ENCODE results near the gene TFCP2L1.

DNA sequence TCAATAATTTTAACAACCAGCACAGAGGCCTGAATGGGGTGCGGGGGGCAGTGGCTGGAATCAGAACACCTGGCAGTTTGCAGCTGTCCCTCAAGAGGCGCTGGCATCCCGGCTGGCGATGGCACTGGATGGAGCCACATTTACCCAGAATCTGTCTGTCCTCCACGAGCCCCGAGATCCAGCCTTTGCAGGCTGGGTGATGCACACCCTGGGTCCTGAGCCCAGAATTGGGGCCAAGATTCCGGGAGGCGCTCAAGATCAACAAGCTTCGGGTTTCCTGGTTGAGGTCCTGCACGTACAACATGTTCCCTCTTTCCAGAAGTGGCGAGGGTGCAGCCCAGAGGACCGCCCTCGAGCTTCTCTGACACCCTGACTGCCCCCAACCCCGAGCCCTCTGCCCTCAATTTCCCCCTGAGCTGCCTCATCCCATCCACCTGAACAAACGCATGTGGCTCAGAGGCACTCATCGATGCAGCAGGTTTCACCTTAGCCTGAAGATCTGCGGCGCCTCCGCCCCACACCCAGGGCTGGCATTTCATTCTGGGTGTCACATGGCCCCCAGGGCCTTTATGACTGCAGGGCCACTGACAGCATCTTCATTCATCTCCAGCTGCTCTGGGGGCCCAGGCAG is 97.5 kb downstream of the TFCP2L1 start:
- no peak for TF ChIP-seq FOS (IDR thresholded peaks at IDR 0.05; ENCODE audit: borderline replicate concordance, insufficient read depth, low read length)
- TF ChIP-seq, protein P1, sequence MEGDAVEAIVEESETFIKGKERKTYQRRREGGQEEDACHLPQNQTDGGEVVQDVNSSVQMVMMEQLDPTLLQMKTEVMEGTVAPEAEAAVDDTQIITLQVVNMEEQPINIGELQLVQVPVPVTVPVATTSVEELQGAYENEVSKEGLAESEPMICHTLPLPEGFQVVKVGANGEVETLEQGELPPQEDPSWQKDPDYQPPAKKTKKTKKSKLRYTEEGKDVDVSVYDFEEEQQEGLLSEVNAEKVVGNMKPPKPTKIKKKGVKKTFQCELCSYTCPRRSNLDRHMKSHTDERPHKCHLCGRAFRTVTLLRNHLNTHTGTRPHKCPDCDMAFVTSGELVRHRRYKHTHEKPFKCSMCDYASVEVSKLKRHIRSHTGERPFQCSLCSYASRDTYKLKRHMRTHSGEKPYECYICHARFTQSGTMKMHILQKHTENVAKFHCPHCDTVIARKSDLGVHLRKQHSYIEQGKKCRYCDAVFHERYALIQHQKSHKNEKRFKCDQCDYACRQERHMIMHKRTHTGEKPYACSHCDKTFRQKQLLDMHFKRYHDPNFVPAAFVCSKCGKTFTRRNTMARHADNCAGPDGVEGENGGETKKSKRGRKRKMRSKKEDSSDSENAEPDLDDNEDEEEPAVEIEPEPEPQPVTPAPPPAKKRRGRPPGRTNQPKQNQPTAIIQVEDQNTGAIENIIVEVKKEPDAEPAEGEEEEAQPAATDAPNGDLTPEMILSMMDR (IDR thresholded peaks at IDR 0.05; ENCODE audit: extremely low read depth in 1 of 2, insufficient read depth in 1 of 2, low read depth in 1 of 2, low read length in 2 of 2), result no peak
- no peak for TF ChIP-seq GATA2 (IDR thresholded peaks at IDR 0.05; ENCODE audit: insufficient read depth, insufficient read length, low read depth, low read length)
- TF ChIP-seq POLR2AphosphoS5 (IDR thresholded peaks at IDR 0.05; ENCODE audit: insufficient read depth, low read depth, low read length), result no peak
- TF ChIP-seq EZH2 (IDR thresholded peaks at IDR 0.05; ENCODE audit: borderline replicate concordance, low read depth, low read length, severe bottlenecking), result no peak
- TF ChIP-seq POLR2A (IDR thresholded peaks at IDR 0.05; ENCODE audit: low read depth, low read length), result no peak
- no peak for TF ChIP-seq MYC (IDR thresholded peaks at IDR 0.05; ENCODE audit: low read depth, low read length)

All from endothelial cell of umbilical vein (primary cell).